ENCODE results near the gene PTH2R. TPM values are rescaled to one million over a fixed set of nuclear protein-coding genes. Genes with fewer than 3 reads are reported as not detected.

Gene PTH2R, protein sequence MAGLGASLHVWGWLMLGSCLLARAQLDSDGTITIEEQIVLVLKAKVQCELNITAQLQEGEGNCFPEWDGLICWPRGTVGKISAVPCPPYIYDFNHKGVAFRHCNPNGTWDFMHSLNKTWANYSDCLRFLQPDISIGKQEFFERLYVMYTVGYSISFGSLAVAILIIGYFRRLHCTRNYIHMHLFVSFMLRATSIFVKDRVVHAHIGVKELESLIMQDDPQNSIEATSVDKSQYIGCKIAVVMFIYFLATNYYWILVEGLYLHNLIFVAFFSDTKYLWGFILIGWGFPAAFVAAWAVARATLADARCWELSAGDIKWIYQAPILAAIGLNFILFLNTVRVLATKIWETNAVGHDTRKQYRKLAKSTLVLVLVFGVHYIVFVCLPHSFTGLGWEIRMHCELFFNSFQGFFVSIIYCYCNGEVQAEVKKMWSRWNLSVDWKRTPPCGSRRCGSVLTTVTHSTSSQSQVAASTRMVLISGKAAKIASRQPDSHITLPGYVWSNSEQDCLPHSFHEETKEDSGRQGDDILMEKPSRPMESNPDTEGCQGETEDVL
- total RNA-seq = 22.5 TPM

DNA sequence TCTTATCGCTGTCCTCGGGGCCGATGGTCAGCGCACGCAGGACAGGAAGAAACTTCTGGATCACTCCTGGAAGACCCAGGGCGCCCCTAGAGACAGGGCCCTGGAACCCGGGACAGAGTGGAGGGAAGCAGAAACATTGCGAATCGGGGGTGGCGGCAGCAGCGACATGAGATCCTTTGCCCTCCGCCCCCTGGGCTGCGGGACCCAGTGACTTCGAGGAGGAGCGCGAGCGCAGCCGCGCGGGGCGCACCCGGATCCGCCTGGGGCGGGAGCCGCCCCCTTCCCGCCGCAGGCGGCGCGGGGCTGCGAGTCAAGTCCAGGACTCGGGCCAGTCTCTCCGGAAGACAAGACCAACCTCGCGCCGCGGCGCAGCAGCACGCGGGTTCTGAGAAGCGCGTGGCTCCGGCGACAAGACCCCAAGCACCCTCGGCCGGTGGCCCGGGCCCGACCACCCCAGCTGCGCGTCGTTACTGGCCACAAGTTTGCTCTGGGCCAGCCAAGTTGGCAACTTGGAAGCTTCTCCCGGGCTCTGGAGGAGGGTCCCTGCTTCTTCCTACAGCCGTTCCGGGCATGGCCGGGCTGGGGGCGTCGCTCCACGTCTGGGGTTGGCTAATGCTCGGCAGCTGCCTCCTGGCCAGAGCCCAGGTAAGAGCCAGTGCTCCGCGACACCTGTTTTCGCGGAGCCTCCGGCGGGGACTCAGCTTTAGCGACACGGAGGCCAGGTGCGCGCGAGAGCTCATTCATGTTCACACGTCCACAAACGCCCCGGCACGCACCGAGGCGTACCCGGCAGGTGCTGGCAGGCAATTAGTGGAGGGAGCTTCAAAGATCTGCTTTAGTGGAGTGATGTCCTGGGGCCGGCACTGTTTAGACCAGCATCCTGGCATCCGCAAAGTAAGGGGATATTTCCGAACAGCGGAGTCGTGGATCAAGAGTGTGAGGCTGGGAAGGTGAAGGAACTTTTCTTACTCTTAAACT, at the start of gene PTH2R:
PTH2R (plus strand) TSS at position 319 of the 978 bp plus-strand sequence; CDS start at position 571, 252 bp downstream.

Other genes starting within 250 kb of the PTH2R start
- not detected for gene CRYGA, start 243.2 kb upstream of the PTH2R start, total RNA-seq
- gene C2orf80, start 216.8 kb upstream of the PTH2R start, total RNA-seq = not detected
- gene IDH1, start 151.7 kb upstream of the PTH2R start, total RNA-seq = 53.2 TPM
- gene PIKFYVE, start 140.5 kb upstream of the PTH2R start, total RNA-seq = 40.1 TPM